OCI-LY3 (cell line): ENCODE data around the gene CLSTN2.

Source experiments
- EZH2phosphoT487 ChIP-seq: fragments of 200-600 bp; shearing (Covaris generic); IDR thresholded peaks from 2 replicates; pipeline ENCODE4 v1.6.1; 2018; ENCODE audit warnings: antibody characterized with exemption, mixed run types, low read depth
- TF ChIP-seq, protein P1 (sequence below): fragments of 200-600, 300-600 bp; sonication (generic); IDR thresholded peaks from 2 replicates; pipeline ENCODE4 v1.5.1; 2014; ENCODE audit warnings: antibody characterized with exemption, low read length, low read depth

DNA sequence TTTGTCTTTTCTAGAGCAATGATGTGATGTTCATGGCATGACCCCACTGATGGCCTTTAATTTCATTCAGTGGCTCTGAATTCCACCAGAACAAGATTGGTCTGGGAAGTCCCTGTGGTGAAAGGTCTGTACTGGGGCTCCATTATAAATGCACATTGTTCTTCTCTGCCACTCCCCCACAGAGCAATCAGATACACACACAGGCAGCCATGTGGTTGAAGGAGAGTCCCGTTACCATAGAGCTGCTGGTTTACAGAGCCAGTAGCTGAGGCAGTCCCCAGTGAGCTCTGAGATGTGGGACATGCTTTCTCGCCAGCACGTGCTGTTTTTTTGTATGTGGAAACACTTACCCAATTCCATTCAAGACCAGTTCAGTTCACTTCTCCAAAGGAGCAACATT, 570.2 kb downstream of the CLSTN2 start:
- TF ChIP-seq, protein P1, sequence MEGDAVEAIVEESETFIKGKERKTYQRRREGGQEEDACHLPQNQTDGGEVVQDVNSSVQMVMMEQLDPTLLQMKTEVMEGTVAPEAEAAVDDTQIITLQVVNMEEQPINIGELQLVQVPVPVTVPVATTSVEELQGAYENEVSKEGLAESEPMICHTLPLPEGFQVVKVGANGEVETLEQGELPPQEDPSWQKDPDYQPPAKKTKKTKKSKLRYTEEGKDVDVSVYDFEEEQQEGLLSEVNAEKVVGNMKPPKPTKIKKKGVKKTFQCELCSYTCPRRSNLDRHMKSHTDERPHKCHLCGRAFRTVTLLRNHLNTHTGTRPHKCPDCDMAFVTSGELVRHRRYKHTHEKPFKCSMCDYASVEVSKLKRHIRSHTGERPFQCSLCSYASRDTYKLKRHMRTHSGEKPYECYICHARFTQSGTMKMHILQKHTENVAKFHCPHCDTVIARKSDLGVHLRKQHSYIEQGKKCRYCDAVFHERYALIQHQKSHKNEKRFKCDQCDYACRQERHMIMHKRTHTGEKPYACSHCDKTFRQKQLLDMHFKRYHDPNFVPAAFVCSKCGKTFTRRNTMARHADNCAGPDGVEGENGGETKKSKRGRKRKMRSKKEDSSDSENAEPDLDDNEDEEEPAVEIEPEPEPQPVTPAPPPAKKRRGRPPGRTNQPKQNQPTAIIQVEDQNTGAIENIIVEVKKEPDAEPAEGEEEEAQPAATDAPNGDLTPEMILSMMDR: no peak
- no peak for TF ChIP-seq EZH2phosphoT487
